SK-MEL-5 (cell line): ENCODE results near the gene F9. TPM values are rescaled to one million over a fixed set of nuclear protein-coding genes. Genes with fewer than 3 reads are reported as not detected.
"Not testable (repeated sequence)": the region's sequence is repeated elsewhere in the genome, so short reads cannot be mapped to it uniquely, and the experiment has no call there.

Experiments
- DNase-seq: peaks from one replicate; pipeline ENCODE4 v3.0.0-alpha.2; 2016; ENCODE audit warnings: low read depth, low spot score
- in situ Hi-C: cut with HindIII; loops from 2 replicates; pipeline ENCODE4 v1.10.0; 2016; ENCODE audit warnings: low sequenced_read_pairs, high pct_unique_total_duplicates, low pct_unique_long_range_greater_than_20kb
- polyA plus RNA-seq, 2 experiments: library from polyadenylated mRNA; depleted of rRNA; stranded (reverse); fragments of >200 nt; gene quantifications; 2 replicates each; pipeline ENCODE4 v1.2.3, GENCODE V29; 2015
- total RNA-seq: library from RNA; depleted of rRNA; stranded (reverse); fragments of >200 nt; shearing (Covaris generic); gene quantifications from 2 replicates; pipeline ENCODE4 v1.2.3, GENCODE V29; 2014; rRNA removed

F9 gene
- not detected in 2 replicates for total RNA-seq
- polyA plus RNA-seq (2015; cell fraction: cytosol; rRNA removed), result not detected in 2 replicates
- polyA plus RNA-seq (2015; cell fraction: nucleus; rRNA removed), result not detected in 2 replicates

DNA sequence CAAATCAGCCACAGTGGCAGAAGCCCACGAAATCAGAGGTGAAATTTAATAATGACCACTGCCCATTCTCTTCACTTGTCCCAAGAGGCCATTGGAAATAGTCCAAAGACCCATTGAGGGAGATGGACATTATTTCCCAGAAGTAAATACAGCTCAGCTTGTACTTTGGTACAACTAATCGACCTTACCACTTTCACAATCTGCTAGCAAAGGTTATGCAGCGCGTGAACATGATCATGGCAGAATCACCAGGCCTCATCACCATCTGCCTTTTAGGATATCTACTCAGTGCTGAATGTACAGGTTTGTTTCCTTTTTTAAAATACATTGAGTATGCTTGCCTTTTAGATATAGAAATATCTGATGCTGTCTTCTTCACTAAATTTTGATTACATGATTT is at the start of gene F9:
TSS of gene F9 (plus strand) at position 190 of the 400 bp plus-strand sequence. CDS start at position 216, 26 bp downstream.
- no peak for DNase-seq
- in situ Hi-C loops, result no loop called here

DNA sequence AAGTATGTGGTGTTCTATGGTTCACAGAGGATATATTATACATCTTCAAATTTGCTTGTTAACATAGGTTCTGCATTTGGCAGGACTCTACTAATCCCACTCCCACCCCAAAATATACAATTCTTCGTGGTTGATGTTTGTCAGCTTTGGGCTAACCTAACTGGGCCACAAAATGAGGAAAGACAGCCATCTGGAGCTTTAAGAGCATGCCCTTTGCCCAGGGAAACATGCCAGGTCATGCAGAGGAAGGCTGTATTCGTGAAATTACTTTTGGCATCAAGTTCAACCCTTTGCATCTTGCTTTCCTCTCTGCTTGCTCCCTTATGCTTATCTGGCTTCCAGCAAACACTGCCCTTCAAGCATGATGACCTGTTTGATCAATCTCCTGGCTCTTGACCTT is 46.8 kb upstream of the F9 start:
- DNase-seq, result no peak
- in situ Hi-C loops, result no loop called here

DNA sequence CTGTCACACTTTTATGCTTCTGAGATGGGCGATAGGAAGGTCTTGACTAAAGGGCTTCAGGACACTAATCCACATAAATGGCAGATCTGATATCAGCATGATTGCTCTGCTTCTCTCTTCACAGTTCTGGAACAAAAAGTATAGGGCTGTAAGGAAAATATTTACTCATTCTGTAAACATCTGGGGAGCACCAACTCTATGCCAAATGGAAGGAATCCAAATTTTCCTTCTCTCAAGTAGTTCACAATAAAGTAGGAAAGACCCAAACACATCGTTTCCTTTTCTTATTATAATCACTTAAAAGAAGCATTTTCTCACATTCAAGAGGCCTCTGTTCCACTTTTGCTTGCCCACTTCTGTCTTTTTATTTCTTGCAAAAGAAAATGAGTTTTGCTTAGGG is 45.9 kb upstream of the F9 start:
- in situ Hi-C loops, result no loop called here
- DNase-seq, result no peak

GRCh38 chrX:139495324-139495723 is 35.2 kb upstream of the F9 start:
- no peak for DNase-seq
- in situ Hi-C loops, result no loop called here

DNA sequence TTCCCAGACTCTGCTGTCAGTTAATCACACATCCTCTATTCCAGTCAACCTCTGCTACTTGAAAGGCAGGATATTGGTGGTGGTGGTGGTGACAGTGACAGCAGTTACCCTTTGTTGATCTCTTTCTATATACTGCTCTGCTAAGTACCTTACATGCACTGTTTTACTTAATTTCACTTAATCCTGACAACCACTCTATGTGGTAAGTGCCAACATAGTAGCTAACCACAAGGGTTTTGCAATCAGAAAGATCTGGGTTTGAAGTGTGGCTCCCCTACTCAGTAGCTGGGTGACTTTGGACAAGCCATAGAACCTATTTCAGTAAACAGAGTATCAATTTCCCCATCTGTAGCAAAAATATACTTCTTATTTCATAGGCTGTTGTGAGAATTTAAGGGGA is 24.2 kb upstream of the F9 start:
- no peak for DNase-seq
- in situ Hi-C loops, result no loop called here

- DNase-seq, result no peak
- in situ Hi-C loops, result no loop called here
Observed at GRCh38 chrX:139508099-139508498, 22.4 kb upstream of the F9 start.

GRCh38 chrX:139518475-139518874 is 12.1 kb upstream of the F9 start:
- DNase-seq, result no peak
- in situ Hi-C loops, result no loop called here

DNA sequence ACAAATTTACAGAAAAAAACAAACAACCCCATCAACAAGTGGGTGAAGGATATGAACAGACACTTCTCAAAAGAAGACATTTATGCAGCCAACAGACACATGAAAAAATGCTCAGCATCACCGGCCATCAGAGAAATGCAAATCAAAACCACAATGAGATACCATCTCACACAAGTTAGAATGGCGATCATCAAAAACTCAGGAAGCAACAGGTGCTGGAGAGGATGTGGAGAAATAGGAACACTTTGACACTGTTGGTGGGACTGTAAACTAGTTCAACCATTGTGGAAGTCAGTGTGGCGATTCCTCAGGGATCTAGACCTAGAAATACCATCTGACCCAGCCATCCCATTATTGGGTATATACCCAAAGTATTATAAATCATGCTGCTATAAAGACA is 1.7 kb upstream of the F9 start:
- DNase-seq, result not testable (repeated sequence)

GRCh38 chrX:139532834-139533233 is 2.3 kb downstream of the F9 start:
- no peak for DNase-seq
- in situ Hi-C loops, result no loop called here

More for the DNA sequence above, 1.7 kb upstream of the F9 start:
- in situ Hi-C loops, result not testable (repeated sequence)

- in situ Hi-C loops, result no loop called here
- DNase-seq, result no peak
Observed at GRCh38 chrX:139533444-139533843, 2.9 kb downstream of the F9 start.

GRCh38 chrX:139538907-139539790 is 8.6 kb downstream of the F9 start:
- no peak for DNase-seq
- in situ Hi-C loops, result no loop called here

GRCh38 chrX:139542652-139543051 is 12.1 kb downstream of the F9 start:
- DNase-seq, result no peak

GRCh38 chrX:139543920-139544319 is 13.4 kb downstream of the F9 start:
- DNase-seq, result no peak
- in situ Hi-C loops, result no loop called here

More at GRCh38 chrX:139542652-139543051, 12.1 kb downstream of the F9 start:
- in situ Hi-C loops, result no loop called here

GRCh38 chrX:139544591-139544990 is 14.1 kb downstream of the F9 start:
- in situ Hi-C loops, result no loop called here

DNA sequence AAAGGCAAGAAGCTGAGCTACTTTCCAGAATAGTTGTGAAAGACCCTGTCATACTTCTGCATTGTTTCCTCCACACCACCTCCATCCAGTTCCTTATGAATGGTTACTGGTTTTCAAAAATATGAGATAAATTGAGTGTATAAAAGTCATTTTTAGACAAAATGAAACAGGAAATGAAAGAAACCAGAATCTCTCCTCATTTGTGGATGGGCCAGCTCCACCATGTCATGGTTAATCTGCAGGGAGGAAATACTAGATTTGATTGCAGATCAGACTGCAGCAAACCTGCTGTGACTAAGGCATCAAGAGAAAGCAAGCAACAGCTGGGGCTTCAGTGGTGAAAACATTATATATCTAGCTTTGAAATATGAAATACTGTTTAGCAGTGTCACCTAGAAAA is 23.8 kb downstream of the F9 start:
- in situ Hi-C loops, result no loop called here
- no peak for DNase-seq

More at GRCh38 chrX:139544591-139544990, 14.1 kb downstream of the F9 start:
- DNase-seq, result no peak

GRCh38 chrX:139554991-139555675 is 24.6 kb downstream of the F9 start:
- in situ Hi-C loops, result no loop called here

DNA sequence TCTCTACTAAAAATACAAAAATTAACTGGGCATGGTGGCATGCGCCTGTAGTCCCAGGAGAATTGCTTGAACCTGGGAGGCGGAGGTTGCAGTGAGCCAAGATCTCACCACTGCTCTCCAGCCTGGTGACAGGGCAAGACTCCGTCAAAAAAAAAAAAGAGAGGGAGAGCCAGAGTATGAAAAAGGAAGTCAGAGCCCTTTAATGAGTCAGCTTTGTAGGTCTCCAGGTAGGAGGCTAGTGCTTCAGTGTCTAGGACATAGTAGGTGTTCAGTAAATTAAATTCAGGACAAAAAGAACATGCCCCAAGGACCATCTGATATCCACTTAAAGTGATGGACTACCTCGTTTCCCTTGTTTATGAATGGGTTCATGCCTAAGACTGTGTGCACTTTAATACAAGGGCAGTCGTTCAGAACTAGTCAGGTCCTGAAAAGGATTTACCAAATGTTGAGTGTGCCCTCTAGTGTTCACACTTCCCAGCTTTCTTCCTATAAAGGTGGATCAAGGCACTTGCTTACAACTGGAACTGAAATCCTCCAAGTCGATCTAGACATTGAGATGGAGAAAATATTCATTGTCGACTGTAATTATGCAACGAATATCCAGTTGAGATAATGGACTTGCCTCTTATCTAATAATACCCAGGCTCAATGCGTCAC is 29.0 kb downstream of the F9 start:
- in situ Hi-C loops, result no loop called here
- peak; percentile 73 for DNase-seq

More at GRCh38 chrX:139554991-139555675, 24.6 kb downstream of the F9 start:
- no peak for DNase-seq

GRCh38 chrX:139560221-139560620 is 29.7 kb downstream of the F9 start:
- DNase-seq, result no peak
- in situ Hi-C loops, result no loop called here
